Muscle layer of colon (tissue), 2 donors: Measurements from ENCODE around the gene MED16.
"Not testable (repeated sequence)": the region's sequence is repeated elsewhere in the genome, so short reads cannot be mapped to it uniquely, and the experiment has no call there.

Experiments used
- H3K27ac ChIP-seq: one replicate; pipeline ENCODE4 v1.7.0; 2013; ENCODE audit warnings: low read depth, mild to moderate bottlenecking, low read length, moderate library complexity
- H3K27me3 ChIP-seq, 2 donors: one replicate each; pipeline ENCODE4 v1.7.0; 2013; ENCODE audit warnings: low read length in 2 of 2, mild to moderate bottlenecking in 2 of 2; ENCODE audit not compliant: insufficient read depth in 2 of 2, control insufficient read depth in 1 of 2
- H3K36me3 ChIP-seq: one replicate; pipeline ENCODE4 v1.7.0; 2013; ENCODE audit warnings: mild to moderate bottlenecking, low read length; ENCODE audit not compliant: insufficient read depth
- H3K4me1 ChIP-seq: one replicate; pipeline ENCODE4 v1.7.0; 2013; ENCODE audit warnings: mild to moderate bottlenecking, low read length; ENCODE audit not compliant: insufficient read depth
- H3K4me3 ChIP-seq, 2 donors: one replicate each; pipeline ENCODE4 v1.7.0; 2013; ENCODE audit warnings: low read length in 2 of 2, low read depth in 1 of 2, mild to moderate bottlenecking in 1 of 2, moderate library complexity in 1 of 2
- H3K9ac ChIP-seq: one replicate; pipeline ENCODE4 v1.7.0; 2013; ENCODE audit warnings: low read length
- H3K9me3 ChIP-seq: one replicate; pipeline ENCODE4 v1.7.0; 2013; ENCODE audit warnings: mild to moderate bottlenecking, low read length
- donor health status: abdominal sarcoma.
- donor health status: Adenocarcinoma of cecum.

The MED16 gene

GRCh38 chr19:862581-863314, 30.2 kb downstream of the MED16 start:
- Histone ChIP-seq H3K27me3 (peaks cover 8 to 41% of the 10 kb centered on the region in 2 donors), H3K4me3 (no peak overlapping the region), H3K9me3 (no peaks in the 10 kb centered on the region), H3K36me3 (peaks cover 6% of the 10 kb centered on the region), H3K9ac (no peak overlapping the region), H3K27ac (no peak overlapping the region), H3K4me1 (peaks cover 7% of the 10 kb centered on the region)

- peaks cover 7% of the 10 kb centered on the region for H3K4me1 ChIP-seq
- peaks cover 8 to 41% of the 10 kb centered on the region in 2 donors for H3K27me3 ChIP-seq
- H3K27ac ChIP-seq, result no peak overlapping the region
- no peak overlapping the region for H3K4me3 ChIP-seq
- H3K9ac ChIP-seq, result no peak overlapping the region
- H3K9me3 ChIP-seq, result no peaks in the 10 kb centered on the region
- H3K36me3 ChIP-seq, result no peaks in the 10 kb centered on the region
These were observed 31.0 kb downstream of the MED16 start for GRCh38 chr19:861756-862580.

- Histone ChIP-seq H3K4me1 (peaks cover 7% of the 10 kb centered on the region), H3K27me3 (peaks cover 8 to 45% of the 10 kb centered on the region in 2 donors), H3K9ac (no peak overlapping the region)
These were observed 31.7 kb downstream of the MED16 start for GRCh38 chr19:861141-861755.

DNA sequence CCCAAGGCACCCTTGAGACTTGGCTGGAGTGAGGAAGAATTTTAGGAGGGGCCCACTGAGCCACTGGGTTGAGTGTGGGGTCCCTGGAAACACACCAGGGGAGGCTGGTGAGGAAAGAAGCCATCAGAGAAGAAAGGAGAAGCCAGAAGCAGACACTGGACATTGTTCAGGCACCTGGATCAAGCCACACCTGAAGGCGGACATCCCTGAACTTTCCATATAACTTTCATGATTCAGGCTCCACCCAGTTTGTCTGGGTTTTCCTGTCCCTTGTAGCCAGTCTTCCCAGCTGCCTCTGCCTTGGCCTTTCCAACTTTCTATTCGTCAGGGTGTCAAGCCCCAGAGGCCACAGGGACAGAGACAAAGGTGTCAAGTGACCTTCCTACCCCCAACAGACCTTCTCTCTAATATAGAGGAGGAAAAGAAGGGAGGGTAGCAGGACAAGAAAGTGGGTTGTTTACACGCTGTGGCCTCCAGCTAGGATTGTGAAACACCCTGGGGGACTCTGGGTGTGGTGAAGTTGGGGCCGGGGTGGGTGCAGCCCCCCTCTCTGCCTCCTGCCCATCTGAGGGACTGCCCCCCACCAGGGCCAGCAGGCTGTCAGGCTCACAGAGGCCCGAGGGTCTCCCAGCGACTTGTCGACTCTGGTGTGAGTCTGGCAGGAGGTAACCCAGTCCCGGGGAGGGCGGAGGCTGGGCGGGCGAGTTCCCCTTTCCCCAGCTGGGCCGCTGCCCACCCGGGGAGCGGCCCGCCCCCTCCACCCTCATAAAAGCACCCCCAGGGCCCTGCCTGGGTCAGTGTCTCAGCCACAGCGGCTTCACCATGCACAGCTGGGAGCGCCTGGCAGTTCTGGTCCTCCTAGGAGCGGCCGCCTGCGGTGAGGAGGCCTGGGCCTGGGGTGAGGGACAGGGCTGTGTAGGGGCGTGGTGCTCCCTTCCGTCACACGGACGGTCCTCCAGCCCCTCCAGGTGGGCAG, 33.8 kb downstream of the MED16 start, which contains the start of gene CFD:
TSS of gene CFD (plus strand) at position 797 of the 976 bp plus-strand sequence. CDS start at position 823, 26 bp downstream.
- H3K9ac ChIP-seq, result no peak within 1 kb of the TSS
- peak within 1 kb of the TSS; percentile 32 to 38 for H3K4me3 ChIP-seq
- no peaks in the 10 kb centered on the region for H3K9me3 ChIP-seq
- peaks cover 8 to 53% of the 10 kb centered on the region in 2 donors for H3K27me3 ChIP-seq
- H3K27ac ChIP-seq, result peak within 1 kb of the TSS; percentile 20
- H3K36me3 ChIP-seq, result no peaks in the 10 kb centered on the region
- peaks cover 7% of the 10 kb centered on the region for H3K4me1 ChIP-seq

More at GRCh38 chr19:861141-861755, 31.7 kb downstream of the MED16 start:
- no peak overlapping the region for H3K27ac ChIP-seq
- H3K4me3 ChIP-seq, result no peak overlapping the region
- H3K36me3 ChIP-seq, result no peaks in the 10 kb centered on the region
- H3K9me3 ChIP-seq, result no peaks in the 10 kb centered on the region

DNA sequence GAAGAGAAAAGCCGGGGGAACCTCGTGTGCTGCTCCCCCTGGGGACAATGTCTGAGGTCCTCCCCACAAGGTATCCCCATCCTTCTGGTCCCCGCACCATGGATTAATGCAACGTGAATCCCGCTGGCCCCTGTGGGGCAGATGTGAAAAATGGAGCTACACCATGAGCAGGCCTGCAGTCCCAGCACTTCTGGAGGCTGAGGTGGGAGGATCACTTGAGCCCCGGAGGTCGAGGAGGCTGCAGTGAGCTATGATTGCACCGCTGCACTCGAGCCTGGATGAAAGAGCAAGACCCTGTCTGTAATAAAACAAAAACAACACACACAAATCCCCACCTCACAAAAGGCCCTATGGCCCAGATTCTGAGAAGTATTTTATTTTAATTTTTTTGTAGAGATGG, 34.7 kb downstream of the MED16 start:
- H3K9ac ChIP-seq, result no peak overlapping the region
- no peaks in the 10 kb centered on the region for H3K9me3 ChIP-seq
- peaks cover 8 to 54% of the 10 kb centered on the region in 2 donors for H3K27me3 ChIP-seq
- peaks cover 4% of the 10 kb centered on the region for H3K4me1 ChIP-seq
- no peaks in the 10 kb centered on the region for H3K36me3 ChIP-seq
- H3K27ac ChIP-seq, result no peak overlapping the region
- H3K4me3 ChIP-seq, result no peak overlapping the region

GRCh38 chr19:855566-856120, 37.3 kb downstream of the MED16 start:
- Histone ChIP-seq H3K9ac (no peak overlapping the region), H3K4me3 (no peak overlapping the region), H3K27me3 (peaks cover 8 to 51% of the 10 kb centered on the region in 2 donors), H3K36me3 (no peaks in the 10 kb centered on the region), H3K27ac (no peak overlapping the region), H3K4me1 (peaks cover 7% of the 10 kb centered on the region), H3K9me3 (no peaks in the 10 kb centered on the region)

- Histone ChIP-seq H3K27ac (no peak overlapping the region), H3K4me3 (no peak overlapping the region), H3K4me1 (peaks cover 12% of the 10 kb centered on the region), H3K36me3 (no peaks in the 10 kb centered on the region), H3K27me3 (peaks cover 8 to 46% of the 10 kb centered on the region in 2 donors), H3K9me3 (no peaks in the 10 kb centered on the region), H3K9ac (no peak overlapping the region)
These were observed 37.8 kb downstream of the MED16 start for GRCh38 chr19:855142-855541.

GRCh38 chr19:854549-854948, 38.4 kb downstream of the MED16 start:
- Histone ChIP-seq H3K4me3 (no peak overlapping the region), H3K4me1 (peaks cover 12% of the 10 kb centered on the region), H3K36me3 (no peaks in the 10 kb centered on the region), H3K27ac (no peak overlapping the region), H3K9me3 (no peaks in the 10 kb centered on the region), H3K27me3 (peaks cover 8 to 40% of the 10 kb centered on the region in 2 donors), H3K9ac (no peak overlapping the region)

DNA sequence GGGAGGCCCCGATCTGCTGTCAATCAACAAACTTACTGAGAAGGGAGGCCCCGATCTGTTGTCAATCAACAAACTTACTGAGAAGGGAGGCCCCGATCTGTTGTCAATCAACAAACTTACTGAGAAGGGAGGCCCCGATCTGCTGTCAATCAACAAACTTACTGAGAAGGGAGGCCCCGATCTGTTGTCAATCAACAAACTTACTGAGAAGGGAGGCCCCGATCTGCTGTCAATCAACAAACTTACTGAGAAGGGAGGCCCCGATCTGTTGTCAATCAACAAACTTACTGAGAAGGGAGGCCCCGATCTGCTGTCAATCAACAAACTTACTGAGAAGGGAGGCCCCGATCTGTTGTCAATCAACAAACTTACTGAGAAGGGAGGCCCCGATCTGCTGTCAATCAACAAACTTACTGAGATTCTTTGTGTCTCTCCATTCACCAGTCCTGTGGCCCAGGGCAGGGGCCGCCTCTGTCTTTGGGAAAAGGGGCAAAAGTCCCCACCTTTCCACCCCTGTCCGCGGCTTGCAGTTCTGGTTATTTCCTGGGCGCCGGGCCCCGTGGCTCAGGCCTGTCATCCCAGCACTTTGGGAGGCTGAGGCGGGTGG, 39.3 kb downstream of the MED16 start:
- not testable (repeated sequence) for H3K9ac ChIP-seq, H3K27ac ChIP-seq, H3K9me3 ChIP-seq, H3K36me3 ChIP-seq, H3K4me3 ChIP-seq
- Histone ChIP-seq H3K27me3 (peaks cover 7 to 32% of the 10 kb centered on the region in 2 donors), H3K4me1 (peaks cover 12% of the 10 kb centered on the region)

DNA sequence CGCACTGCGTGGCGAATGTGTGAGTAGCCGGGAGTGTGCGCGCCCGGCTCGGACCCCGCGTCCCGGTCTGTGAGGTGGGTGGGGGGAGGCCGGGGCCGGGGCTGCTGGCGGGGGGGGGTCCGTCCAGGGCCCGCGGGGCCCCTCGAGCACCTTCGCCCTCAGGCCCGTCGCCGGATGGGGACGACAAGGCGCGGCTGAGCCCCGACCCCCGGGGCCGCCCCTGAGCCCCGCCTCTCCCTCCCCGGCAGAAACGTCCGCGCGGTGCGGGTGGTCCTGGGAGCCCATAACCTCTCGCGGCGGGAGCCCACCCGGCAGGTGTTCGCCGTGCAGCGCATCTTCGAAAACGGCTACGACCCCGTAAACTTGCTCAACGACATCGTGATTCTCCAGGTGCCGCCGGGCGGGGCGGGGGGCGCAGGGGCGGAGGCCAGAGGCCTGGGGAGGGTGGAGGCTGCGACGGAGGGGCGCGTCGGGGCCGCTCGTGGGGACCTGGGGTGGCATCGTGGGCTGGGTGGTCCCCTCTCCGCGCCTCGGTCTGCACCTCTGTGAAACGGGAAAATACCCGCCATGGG, 39.9 kb downstream of the MED16 start:
- Histone ChIP-seq H3K4me1 (peaks cover 15% of the 10 kb centered on the region), H3K36me3 (no peaks in the 10 kb centered on the region), H3K4me3 (no peak overlapping the region), H3K9ac (no peak overlapping the region), H3K27me3 (peaks cover under 1 to 26% of the 10 kb centered on the region in 2 donors), H3K9me3 (no peaks in the 10 kb centered on the region), H3K27ac (no peak overlapping the region)
